GM21786 (cell line): ENCODE data around the gene GSTM4.
"Not testable (repeated sequence)": the region's sequence is repeated elsewhere in the genome, so short reads cannot be mapped to it uniquely, and the experiment has no call there.

Source experiments
- ATAC-seq: cut with Tn5 transposase; IDR thresholded peaks from one replicate; pipeline ENCODE4 v1.9.1; 2021; ENCODE audit not compliant: unreplicated experiment

The GSTM4 gene

DNA sequence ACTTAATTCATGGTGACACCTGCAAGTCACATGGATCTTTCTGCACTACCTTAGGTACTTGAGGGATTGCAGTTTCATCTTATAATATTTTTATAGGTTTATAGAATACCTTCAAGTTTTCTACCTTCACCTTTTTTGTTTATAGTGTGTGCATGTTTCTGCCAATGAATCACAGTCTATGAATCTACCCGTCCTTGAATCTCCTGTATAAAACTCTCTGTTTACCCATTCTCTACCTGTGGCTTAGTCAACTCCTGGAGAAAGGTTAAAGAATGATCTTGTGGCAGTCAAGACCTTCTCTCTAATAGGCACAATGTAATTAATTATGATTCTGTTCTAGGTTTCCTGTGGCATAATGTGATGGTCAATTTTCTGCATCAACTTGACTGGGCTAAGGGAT lies 8.8 kb downstream of the GSTM4 start:
- ATAC-seq: no peak

DNA sequence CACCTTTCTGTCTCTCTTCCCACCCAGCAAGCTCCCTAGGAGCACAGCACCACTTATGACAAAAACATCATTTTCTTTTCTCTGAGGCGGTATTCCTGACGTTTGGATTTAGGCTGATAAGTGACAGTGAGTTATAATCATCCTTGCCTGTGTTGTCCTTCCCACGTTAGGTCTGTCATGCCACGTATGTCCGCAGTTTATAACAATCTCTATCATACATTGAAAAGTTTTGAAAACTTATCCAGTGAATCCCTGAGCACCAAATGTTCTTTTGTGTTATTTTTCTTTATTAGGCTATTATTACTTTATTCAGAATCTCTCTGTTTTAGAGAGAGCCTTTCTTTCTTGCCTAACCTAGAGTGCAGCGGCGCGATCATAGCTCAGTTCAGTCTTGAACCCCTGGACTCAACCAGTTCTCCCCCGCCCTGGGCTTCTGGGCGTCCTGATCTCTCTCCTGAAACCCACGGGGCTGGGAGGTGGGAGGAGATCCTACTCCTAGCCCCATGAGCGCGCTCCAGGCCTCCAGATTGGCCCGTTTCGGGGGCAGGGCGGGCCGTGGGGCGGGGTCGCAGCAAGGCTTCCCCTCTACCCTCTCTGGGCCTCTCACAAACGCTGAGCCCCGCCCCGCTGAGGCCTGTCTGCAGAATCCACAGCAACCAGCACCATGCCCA lies 11.7 kb downstream of the GSTM4 start, which contains the start of gene GSTM2:
TSS of gene GSTM2 (plus strand) at position 606 of the 671 bp plus-strand sequence. CDS start at position 665, 59 bp downstream.
- ATAC-seq: peak; percentile 97

DNA sequence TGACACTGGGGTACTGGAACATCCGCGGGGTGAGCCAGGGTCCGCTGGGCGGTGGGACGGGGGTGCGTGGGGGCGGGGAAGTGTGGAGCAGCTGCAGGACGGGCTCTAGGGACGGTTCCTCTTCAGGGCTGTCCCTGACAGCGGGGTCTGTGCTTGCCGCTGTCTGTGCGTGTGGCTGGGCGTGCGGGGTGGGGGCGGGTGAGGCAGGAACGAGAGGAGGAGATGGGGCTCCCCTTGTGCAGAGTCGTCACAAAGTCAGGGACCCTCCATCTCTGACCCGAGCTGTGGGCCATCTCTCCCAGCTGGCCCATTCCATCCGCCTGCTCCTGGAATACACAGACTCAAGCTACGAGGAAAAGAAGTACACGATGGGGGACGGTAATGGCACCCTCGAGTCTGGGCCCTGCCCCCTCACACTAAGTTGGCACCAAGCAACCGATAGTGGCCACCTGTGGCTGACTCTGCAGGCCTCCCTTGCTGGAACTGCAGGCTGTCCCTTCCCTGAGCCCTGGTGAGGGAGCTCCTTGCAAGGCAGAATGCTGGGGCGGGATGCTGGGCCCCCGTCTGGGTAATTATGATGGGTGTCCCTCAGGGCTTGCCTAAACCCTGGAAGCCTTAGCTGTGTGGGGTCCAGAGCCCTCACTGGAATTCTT lies 12.3 kb downstream of the GSTM4 start:
- peak; percentile 8 for ATAC-seq

DNA sequence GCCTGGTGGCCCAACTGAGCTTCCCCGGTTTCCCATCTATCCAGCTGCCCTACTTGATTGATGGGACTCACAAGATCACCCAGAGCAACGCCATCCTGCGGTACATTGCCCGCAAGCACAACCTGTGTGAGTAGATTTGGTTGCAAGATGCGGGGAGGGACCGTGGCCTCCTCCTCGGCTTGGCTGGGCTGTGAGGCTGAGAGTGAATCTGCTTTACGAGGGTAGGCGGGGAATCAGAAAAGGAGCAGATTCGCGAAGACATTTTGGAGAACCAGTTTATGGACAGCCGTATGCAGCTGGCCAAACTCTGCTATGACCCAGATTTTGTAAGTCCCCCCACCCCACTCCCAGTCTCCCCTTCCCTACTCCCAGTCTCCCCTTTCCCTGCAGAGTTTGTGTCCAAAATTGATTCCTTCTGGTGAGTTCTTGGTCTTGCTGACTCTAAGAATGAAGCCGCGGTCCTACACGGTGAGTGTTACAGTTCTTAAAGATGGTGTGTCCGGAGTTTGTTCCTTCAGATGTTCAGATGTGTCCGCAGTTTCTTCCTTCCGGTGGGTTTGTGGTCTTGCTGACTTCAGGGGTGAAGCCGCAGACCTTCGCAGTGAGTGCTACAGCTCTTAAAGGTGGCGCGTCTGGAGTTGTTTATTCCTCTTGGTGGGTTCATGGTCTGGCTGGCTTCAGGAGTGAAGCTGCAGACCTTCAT lies 13.5 kb downstream of the GSTM4 start:
- no peak for ATAC-seq

DNA sequence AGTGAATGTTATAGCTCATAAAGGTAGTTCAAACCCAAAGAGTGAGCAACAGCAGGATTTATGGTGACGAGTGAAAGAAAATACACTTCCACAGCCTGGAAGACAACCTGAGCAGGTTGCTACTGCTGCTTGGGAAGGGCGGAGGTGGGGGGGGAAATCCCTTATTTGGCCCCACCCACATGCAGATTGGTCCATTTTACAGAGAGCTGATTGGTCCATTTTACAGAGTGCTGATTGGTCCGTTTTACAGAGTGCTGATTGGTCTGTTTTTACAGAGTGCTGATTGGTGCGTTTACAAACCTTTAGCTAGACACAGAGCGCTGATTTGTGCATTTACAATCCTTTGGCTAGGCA lies 14.0 kb downstream of the GSTM4 start:
- ATAC-seq: not testable (repeated sequence)

DNA sequence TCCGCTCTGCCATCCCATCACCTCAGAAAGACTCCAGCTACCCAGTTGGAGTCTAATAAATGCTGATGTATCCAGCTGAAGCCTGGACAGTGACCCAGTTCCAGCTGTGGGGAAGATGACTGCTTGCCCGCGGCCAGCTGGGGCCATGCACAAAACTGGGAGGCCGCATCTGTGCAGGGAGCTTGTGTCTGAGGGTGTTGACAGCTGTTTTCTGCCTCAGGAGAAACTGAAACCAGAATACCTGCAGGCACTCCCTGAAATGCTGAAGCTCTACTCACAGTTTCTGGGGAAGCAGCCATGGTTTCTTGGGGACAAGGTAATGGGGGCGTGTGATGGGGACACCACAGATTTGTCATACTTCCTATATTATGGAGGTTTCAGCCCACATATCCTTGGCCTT lies 15.2 kb downstream of the GSTM4 start:
- ATAC-seq: no peak

DNA sequence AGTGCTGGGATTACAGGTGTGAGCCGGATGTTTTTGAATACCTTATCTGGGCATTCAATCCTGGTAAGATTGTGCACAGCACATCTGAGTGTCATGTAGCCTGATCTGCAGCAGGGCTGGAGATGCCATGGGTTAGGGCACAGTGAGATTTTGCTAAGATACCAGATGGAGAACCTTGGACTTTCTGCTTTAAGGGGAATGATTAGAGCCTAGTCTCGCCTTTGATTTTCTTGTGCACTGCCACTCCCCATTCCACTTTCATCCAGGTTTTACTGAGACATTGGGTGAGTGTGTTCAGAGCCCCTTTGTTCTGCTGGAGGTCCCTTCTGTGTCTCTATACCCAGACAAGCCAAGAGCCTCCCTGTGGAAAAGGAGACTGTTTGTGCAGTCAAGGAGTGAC lies 18.0 kb downstream of the GSTM4 start:
- ATAC-seq: not testable (repeated sequence)

DNA sequence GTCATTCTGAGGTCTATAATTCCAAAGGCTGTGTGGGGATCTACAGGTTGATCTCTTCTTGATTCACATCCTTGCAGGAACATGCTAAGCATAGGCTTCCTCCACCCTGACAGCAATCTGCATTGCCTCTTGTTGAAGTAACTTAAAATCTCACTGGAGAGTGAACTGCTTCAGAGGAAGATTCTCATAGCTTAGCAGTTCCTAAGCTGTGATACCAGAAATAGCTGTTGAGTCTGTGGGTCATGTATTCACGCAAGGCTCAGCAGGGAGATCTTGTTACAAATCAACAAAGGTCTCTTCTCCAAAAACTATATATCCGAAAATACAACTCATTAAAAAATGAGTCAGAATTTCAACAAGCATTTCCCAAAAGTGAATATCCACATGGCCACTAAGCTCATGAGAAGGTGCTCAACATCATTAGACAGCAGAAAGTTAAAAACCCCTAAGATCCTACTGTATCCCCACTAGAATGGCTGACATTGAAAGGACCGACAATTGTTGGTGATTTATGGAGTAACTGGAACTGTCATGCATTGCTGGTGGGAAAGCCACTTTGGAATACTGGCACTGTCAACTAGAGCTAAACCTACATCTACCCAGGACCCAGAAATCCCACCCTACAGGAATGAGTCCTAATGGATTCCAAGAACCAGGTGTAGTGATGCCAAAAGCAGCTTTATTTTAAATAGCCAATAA lies 20.9 kb downstream of the GSTM4 start:
- not testable (repeated sequence) for ATAC-seq

DNA sequence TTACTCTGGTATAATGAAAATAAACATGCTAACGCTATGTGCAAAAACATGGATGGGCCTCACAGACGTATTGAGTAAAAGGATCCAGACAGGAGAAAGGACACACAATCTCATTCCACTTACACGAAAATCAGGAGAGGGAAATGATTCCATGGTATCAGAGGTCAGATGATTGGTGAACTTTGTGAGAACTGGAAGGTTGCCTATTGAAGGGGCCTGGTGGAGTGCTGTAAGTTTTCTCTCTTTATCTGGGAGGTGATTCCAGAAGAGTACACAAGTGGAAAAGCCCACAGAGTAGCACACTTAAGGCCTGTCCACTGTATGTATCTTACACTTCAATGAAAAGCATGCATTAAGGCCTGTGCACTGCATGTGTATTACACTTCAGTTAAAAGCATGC lies 21.6 kb downstream of the GSTM4 start:
- no peak for ATAC-seq

DNA sequence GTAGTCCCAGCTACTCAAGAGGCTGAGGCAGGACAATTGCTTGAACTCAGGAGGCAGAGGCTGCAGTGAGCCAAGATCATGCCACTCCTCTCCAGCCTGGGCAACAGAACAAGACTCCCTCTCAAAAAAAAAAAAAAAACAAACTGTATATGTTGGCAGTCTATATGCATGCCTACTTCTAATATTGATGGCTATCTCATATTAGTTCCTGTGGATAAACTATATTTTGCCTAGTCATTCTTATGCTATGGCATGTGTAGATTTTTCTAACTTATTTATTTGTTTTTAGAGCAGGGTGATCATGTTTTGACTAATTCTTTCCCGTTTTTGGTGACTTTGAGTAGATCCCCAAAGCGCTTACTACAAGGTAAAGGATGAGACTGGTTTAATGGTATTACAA lies 22.7 kb downstream of the GSTM4 start:
- ATAC-seq: not testable (repeated sequence)

DNA sequence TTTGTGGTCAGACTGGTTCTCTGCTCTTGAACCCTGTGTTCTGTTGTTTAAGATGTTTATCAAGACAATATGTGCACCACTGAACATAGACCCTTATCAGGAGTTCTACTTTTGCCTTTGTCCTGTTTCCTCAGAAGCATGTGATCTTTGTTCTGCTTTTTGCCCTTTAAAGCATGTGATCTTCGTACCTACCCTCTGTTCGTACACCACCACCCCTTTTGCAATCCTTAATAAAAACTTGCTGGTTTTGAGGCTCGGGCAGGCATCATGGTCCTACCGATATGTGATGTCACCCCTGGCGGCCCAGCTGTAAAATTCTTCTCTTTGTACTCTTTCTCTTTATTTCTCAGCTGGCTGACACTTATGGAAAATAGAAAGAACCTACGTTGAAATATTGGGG lies 28.9 kb downstream of the GSTM4 start:
- ATAC-seq: not testable (repeated sequence)

DNA sequence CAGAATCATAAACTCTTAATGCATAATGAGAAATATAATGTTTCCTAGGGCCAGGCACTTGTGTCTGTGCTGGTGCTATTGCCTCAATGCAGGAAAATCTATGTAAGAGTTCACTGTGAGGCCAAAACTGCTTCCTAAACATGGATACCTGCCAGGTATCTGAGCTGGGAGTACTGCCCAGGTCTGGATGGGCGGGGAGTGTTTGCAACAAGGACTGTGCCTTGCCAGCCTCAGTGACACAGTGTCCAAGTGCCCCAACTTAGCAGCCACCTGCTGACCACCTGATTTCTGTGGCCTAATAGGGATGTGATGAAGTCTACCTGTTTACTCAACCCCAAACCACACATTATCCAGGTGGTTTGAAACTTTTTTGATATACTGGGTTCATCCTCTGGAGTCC lies 29.5 kb downstream of the GSTM4 start:
- not testable (repeated sequence) for ATAC-seq

DNA sequence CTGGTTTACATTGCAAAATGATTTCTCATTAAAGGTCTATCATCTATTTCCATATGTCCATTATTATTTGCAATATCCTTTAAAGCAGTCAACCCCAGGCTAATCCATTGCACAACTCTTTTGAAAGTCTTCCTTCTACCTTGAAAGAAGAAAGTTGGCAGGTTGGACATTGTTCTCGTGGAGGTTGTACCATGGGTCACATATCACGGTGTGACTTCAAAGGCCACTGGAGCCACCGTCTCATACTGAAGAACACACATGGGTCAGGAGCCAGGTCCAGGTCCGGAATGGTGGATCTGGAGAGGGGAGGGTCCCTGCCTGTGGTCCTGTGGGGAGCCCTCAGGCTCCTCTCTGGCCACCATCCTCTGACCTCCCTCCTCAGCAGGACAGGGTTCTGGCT lies 30.0 kb downstream of the GSTM4 start:
- ATAC-seq: not testable (repeated sequence)

DNA sequence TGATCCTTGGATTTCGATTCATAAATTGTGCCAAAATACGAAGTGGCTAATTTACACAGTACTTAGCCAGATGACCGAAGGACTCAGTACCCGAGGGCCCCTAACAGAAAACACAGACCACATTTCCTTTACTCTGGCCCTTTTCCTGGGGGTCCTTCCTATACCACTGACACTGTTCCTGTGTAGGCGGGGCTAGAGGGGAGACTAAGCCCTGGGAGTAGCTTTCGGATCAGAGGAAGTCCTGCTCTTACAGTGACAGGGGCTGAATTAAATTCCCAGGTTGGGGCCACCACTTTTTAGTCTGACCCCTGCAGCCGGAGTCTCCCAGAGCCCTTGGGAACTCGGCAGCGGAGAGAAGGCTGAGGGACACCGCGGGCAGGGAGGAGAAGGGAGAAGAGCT lies 31.2 kb downstream of the GSTM4 start:
- not testable (repeated sequence) for ATAC-seq

DNA sequence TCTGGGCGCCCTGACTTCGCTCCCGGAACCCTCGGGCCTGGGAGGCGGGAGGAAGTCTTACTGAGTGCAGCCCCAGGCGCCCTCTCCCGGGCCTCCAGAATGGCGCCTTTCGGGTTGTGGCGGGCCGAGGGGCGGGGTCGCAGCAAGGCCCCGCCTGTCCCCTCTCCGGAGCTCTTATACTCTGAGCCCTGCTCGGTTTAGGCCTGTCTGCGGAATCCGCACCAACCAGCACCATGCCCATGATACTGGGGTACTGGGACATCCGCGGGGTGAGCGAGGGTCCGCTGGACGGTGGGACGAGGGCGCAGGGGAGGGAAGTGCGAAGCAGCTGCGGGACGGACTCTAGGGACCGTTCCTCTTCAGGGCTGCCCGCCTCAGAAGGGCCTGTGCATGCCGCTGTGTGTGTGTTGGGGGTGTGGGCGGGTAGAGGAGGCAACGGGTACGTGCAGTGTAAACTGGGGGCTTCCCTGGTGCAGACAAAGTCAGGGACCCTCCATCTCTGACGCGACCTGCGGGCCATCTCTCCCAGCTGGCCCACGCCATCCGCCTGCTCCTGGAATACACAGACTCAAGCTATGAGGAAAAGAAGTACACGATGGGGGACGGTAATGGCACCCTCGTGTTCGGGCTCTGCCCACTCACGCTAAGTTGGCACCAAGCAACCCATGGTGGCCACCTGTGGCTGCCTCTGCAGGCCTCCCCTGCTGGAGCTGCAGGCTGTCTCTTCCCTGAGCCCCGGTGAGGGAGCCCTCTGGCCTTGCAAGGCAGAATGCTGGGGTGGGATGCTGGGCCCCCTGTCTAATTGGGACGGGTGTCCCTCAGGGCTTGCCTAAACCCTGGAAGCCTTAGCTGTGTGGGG lies 32.0 kb downstream of the GSTM4 start, which contains the start of gene GSTM1:
TSS of gene GSTM1 (plus strand) at position 177 of the 859 bp plus-strand sequence. CDS start at position 234, 57 bp downstream.
- ATAC-seq: peak; percentile 96

DNA sequence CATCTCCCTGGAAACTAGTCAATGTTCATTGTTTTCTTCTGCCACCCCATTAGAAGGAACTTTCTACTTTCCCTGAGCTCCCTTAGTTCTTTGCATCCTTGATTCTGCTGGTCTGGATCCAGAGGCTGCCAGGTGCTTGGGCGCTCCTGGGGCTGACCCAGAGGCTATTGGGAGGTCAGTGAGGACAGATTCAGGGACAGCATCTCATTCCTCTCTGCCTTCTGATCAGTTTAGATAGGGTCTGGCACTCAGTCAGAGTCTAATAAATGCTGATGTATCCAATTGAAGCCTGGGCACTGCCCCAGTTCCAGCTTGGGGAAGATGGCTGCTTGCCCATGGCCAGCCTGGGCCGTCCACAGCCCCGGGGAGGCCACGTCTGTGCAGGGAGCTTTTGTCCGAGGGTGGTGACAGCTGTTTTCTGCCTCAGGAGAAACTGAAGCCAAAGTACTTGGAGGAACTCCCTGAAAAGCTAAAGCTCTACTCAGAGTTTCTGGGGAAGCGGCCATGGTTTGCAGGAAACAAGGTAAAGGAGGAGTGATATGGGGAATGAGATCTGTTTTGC lies 34.0 kb downstream of the GSTM4 start:
- ATAC-seq: no peak

DNA sequence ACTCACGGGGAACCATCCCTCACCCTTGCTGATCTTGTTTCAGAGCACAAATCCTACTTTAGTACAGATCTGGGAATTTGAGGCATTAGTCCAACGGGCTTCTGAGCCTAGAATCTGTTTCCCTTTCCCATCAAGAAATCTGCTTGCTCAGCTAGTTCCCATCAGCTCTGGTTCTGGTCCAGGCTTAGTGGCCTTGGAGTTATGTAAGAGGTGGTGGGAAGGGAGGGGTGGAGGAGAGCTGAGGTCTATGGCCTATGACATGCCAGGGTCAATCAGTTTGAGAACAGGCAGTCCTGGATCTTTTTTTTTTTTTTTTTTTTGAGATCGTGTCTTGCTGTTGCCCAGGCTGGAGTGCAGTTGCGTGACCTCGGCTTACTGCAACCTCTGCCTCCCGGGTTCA lies 35.9 kb downstream of the GSTM4 start:
- ATAC-seq: no peak

DNA sequence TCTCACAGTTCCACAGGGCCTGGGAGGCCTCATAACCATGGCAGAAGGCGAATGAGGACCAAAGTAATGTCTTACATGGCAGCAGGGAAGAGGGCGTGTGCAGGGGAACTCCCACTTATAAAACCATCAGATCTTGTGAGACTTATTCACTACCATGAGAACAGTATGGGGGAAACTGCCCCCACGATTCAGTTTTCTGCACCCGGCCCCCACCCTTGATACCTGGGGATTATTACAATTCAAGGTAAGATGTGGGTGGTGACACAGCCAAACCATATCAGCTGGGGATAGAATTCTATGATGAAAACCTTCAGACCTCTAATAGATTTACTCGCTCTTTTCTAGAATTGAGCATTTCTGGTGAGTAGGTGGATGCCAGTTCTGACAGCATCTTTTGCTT lies 38.5 kb downstream of the GSTM4 start:
- not testable (repeated sequence) for ATAC-seq

DNA sequence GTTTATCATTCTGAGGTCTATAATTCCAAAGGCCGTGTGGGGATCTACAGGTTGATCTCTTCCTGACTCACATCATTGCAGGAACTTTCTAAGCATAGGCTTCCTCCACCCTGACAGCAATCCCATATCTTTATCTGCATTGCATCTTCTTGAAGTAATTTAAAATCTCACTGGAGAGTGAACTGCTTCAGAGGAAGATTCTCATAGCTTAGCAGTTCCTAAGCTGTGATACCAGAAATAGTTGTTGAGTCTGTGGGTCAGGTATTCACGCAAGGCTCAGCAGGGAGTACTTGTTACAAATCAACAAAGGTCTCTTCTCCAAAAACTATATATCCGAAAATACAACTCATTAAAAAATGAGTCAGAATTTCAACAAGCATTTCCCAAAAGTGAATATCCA lies 39.2 kb downstream of the GSTM4 start:
- ATAC-seq: not testable (repeated sequence)

DNA sequence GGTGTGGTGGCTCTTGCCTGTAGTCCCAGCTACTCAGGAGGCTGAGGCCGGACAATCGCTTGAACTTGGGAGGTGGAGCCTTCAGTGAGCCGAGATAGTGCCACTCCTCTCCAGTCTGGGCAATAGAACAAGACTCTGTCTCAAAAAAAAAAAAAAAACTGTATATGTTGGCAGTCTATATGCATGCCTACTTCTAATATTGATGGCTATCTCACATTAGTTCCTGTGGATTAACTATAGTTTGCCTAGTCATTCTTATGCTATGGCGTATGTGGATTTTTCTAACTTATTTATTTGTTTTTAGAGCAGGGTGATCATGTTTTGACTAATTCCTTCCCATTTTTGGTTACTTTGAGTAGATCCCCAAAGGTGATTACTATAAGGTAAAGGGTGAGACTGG lies 41.2 kb downstream of the GSTM4 start:
- ATAC-seq: no peak
